ENCODE data around the gene TBX15. TPM values are rescaled to one million over a fixed set of nuclear protein-coding genes. Genes with fewer than 3 reads are reported as not detected.
A peak's percentile ranks its signal among the peaks of the same experiment; 100 is the strongest.
"Not testable (repeated sequence)": the region's sequence is repeated elsewhere in the genome, so short reads cannot be mapped to it uniquely, and the experiment has no call there.

Gene TBX15
- total RNA-seq, 2 experiments from 2014 or later, result not detected

GRCh38 chr1:118928739-118929554 lies 59.2 kb downstream of the TBX15 start:
- no peak overlapping the region for H3K4me3 Mint-ChIP-seq
- H3K9me3 Mint-ChIP-seq (ENCODE audit: low read depth), result no peaks in the 10 kb centered on the region
- no peaks in the 10 kb centered on the region for H3K27me3 Mint-ChIP-seq
- H3K27ac Mint-ChIP-seq, result no peak overlapping the region
- intact Hi-C loops (cut with DNase I, micrococcal nuclease), result no loop called here
- CTCF ChIA-PET, result interaction anchor here (0.5 kb wide), 1 partner anchor 166 kb away, joined by 3 read pairs; no protein-coding TSS in a partner anchor
- peak; percentile 12 for DNase-seq
- no peak for ATAC-seq
- H3K4me1 Mint-ChIP-seq, result no peaks in the 10 kb centered on the region
- POLR2A ChIA-PET, result no interaction called here
- no peaks in the 10 kb centered on the region for H3K36me3 Mint-ChIP-seq (ENCODE audit: low read depth)

DNA sequence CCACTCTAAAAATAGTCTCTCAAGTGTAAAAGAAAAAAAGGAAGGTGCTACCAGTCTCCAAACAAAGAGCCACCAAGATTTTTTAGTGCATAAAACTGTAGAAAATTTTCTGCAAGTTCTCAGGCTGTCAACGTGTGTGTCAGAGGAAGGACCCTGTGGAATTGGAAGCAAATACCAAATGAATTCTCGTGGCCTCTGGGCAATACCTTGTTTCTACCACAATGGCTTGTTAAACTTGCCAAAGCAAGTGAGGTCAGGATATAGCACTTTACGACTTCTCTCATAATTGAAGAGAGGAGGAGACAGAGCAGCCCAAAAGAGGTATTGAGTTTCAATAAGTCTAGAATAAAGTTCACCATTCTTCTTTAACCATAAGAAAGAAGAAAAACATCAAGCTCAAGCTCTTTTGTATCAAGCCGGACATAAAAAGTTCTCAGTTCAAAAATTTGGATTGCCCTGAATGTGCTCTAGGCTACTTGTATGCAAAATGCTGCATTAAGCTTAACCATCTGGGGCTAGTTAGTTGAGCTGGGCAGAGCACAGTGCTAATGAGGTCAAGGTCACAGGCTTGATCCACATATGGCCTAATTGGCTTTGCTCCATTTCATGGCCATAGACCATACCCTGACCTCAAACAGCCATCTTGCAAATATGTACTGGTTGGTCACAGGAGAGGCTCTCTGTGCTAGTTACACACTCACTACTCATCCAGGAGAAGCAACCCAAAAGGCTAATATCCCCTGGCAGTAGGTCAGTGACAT lies 60.5 kb downstream of the TBX15 start:
- Mint-ChIP-seq H3K9me3 (ENCODE audit: low read depth) (no peaks in the 10 kb centered on the region), H3K4me1 (no peaks in the 10 kb centered on the region), H3K4me3 (no peak overlapping the region), H3K36me3 (ENCODE audit: low read depth) (no peaks in the 10 kb centered on the region), H3K27ac (no peak overlapping the region), H3K27me3 (no peaks in the 10 kb centered on the region)
- intact Hi-C loops (cut with DNase I, micrococcal nuclease), result no loop called here
- ChIA-PET POLR2A (no interaction called here), CTCF (no interaction called here)
- DNase-seq (no peak), ATAC-seq (no peak)

DNA sequence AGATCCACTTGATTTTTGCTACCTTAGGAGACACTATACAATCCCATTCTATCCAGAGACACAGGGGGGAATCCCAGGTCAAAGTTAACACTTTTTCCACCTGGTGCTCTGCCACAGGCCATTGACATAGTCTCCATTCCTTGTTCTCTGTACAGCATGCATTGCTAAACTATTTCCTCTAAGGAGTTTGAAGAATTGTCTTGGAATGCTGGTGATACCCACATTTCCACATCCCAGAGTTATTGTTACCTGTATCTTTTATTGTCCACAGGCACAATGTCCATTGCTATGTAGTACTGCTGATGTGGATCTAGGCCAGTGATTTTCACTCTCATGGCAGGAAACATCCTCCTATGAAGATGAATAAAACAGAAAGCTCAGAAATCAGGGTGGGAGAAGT lies 61.9 kb downstream of the TBX15 start:
- intact Hi-C loops (cut with DNase I, micrococcal nuclease), result no loop called here
- DNase-seq (no peak), ATAC-seq (no peak)
- no peaks in the 10 kb centered on the region for H3K9me3 Mint-ChIP-seq (ENCODE audit: low read depth)
- ChIA-PET CTCF (no interaction called here), POLR2A (no interaction called here)
- no peak overlapping the region for H3K27ac Mint-ChIP-seq
- no peaks in the 10 kb centered on the region for H3K4me1 Mint-ChIP-seq
- no peaks in the 10 kb centered on the region for H3K36me3 Mint-ChIP-seq (ENCODE audit: low read depth)
- no peak overlapping the region for H3K4me3 Mint-ChIP-seq
- H3K27me3 Mint-ChIP-seq, result no peaks in the 10 kb centered on the region

DNA sequence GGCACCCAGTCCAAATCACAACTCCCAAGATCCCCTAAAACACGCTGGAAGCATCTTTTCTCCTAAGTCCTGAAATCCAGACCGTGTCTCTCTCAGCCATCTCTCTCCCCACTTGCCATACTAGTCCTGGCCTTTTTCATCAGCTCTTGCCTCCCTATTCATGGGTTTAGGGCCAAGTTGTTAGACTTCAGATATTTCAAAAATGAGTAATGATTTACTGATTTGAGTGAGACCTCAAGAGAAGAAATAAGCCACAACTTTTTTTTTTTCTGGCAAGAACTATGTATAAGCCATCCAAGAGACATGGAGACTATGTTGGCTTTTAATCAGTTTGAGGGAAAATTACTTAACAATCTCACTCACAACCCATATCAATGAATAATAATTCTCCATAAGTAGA lies 62.5 kb downstream of the TBX15 start:
- H3K27ac Mint-ChIP-seq, result no peak overlapping the region
- no peaks in the 10 kb centered on the region for H3K4me1 Mint-ChIP-seq
- ChIA-PET POLR2A (no interaction called here), CTCF (interaction anchor here (1.4 kb wide), 1 partner anchor 8 kb away, joined by 3 read pairs; no protein-coding TSS in a partner anchor)
- no peaks in the 10 kb centered on the region for H3K36me3 Mint-ChIP-seq (ENCODE audit: low read depth)
- intact Hi-C loops (cut with DNase I, micrococcal nuclease), result no loop called here
- ATAC-seq (no peak), DNase-seq (no peak)
- no peak overlapping the region for H3K4me3 Mint-ChIP-seq
- no peaks in the 10 kb centered on the region for H3K27me3 Mint-ChIP-seq
- H3K9me3 Mint-ChIP-seq (ENCODE audit: low read depth), result no peaks in the 10 kb centered on the region

DNA sequence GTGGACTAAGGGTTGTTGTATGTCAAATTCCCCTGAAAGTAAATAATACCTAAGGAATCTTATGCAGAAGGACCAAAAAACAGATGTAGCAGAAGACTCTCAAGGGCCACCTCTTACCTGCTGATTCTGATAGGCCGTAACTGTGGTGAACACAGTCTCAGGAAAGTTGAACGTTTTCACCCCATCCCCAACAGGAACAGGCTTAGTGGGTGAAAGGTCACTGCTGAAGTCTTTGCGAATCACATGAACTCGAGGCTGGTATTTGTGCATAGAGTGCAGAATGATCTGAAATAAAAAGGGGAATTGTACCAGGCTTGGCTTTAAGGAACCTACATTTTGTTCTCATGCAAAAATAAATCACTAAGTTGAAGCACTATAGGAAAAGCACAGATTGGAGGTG lies 64.8 kb downstream of the TBX15 start:
- H3K36me3 Mint-ChIP-seq (ENCODE audit: low read depth), result no peaks in the 10 kb centered on the region
- no peak for DNase-seq
- intact Hi-C loops (cut with DNase I, micrococcal nuclease), result no loop called here
- no peaks in the 10 kb centered on the region for H3K9me3 Mint-ChIP-seq (ENCODE audit: low read depth)
- ChIA-PET CTCF (no interaction called here), POLR2A (no interaction called here)
- no peak overlapping the region for H3K27ac Mint-ChIP-seq
- no peaks in the 10 kb centered on the region for H3K4me1 Mint-ChIP-seq
- peaks cover 2% of the 10 kb centered on the region for H3K27me3 Mint-ChIP-seq
- no peak overlapping the region for H3K4me3 Mint-ChIP-seq
- ATAC-seq, result no peak

- Mint-ChIP-seq H3K27me3 (peaks cover 2% of the 10 kb centered on the region), H3K4me1 (no peaks in the 10 kb centered on the region), H3K4me3 (no peak overlapping the region), H3K27ac (no peak overlapping the region), H3K9me3 (ENCODE audit: low read depth) (no peaks in the 10 kb centered on the region), H3K36me3 (ENCODE audit: low read depth) (no peaks in the 10 kb centered on the region)
- no peak for DNase-seq
- ChIA-PET CTCF (no interaction called here), POLR2A (no interaction called here)
- intact Hi-C loops (cut with DNase I, micrococcal nuclease), result no loop called here
- ATAC-seq, result no peak
Observed at GRCh38 chr1:118921994-118922393, 66.1 kb downstream of the TBX15 start.

DNA sequence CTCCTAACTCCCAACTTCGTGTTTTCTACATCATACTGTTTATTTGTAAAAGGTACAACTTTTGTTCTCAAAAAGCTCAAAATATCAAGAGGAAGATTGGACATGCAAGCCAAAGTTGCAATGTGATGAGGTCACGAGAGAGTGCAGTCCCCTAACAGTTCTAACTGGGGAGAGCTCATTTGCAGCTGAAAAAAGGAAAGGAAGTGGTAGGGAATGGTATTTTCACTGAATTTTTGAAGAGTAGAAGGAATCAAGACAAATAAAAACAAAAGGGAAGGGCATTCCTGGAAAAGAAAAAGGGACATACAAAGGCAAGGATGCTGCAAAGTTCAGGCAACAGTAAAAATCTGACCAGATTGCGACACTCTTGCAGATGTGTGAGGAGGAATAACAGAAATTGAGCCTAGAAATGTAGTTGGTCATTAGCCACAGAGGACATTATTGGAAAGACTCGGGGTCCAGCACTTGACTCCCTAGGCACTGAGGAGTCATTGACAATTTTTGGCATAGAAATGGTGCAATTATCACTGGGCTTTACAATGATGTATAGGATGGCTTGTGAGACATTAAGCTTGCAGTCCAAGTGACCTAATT lies 67.9 kb downstream of the TBX15 start:
- DNase-seq, result no peak
- Mint-ChIP-seq H3K4me1 (no peaks in the 10 kb centered on the region), H3K36me3 (ENCODE audit: low read depth) (no peaks in the 10 kb centered on the region), H3K9me3 (ENCODE audit: low read depth) (no peaks in the 10 kb centered on the region), H3K4me3 (no peak overlapping the region), H3K27me3 (peaks cover 2% of the 10 kb centered on the region), H3K27ac (no peak overlapping the region)
- CTCF ChIA-PET, result no interaction called here
- intact Hi-C loops (cut with DNase I, micrococcal nuclease), result no loop called here
- ATAC-seq, result no peak
- POLR2A ChIA-PET, result no interaction called here

DNA sequence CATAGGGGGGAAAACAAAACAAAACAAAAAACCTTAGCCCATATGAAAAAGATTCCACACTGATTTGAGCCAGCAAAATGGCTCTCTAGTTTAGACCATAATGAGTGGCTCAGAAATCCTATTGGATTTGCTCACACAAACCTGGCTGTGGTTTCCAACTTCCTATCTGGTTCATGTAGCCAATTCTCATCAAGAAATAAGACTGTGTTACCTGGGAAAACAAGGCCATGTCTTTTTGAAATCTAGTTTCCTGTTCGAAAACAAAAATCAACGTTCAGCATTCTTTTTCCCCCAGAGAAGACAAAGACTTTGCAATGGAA lies 69.2 kb downstream of the TBX15 start:
- H3K4me1 Mint-ChIP-seq, result no peaks in the 10 kb centered on the region
- DNase-seq (no peak), ATAC-seq (no peak)
- no peaks in the 10 kb centered on the region for H3K9me3 Mint-ChIP-seq (ENCODE audit: low read depth)
- H3K4me3 Mint-ChIP-seq, result no peak overlapping the region
- ChIA-PET POLR2A (no interaction called here), CTCF (no interaction called here)
- peaks cover 2% of the 10 kb centered on the region for H3K27me3 Mint-ChIP-seq
- H3K36me3 Mint-ChIP-seq (ENCODE audit: low read depth), result no peaks in the 10 kb centered on the region
- intact Hi-C loops (cut with DNase I, micrococcal nuclease), result no loop called here
- no peak overlapping the region for H3K27ac Mint-ChIP-seq

DNA sequence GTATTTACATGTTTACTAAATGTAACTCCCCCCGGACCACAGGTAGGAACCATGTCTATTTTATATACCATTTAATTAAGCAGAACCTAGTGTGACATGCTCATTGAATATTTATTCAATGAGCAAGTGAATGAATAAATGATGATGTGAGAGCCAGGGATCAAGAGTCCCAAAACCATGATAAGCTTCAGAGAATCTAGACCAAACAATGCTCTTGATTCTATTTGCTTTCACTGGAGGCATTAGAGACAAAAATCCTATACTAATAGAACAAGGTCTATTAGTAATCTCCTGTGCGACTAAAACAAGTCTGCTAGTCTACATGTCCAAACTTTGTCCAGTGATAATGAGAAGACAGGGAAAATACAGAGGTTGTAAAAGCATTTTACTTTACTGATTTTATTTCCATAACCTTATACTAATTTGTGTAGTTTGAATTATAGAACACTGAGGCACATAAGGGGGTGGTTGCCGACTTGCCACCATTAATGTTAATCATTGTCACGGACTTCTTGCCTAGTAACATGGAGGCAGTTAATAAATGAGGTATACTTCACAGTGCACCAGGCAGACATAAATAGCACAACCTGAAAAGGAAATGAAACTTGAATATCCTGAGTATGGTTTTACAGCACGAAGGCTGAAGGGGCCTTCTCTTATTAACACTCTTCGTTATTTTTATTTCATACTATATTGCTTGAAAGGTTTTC lies 69.8 kb downstream of the TBX15 start:
- Mint-ChIP-seq H3K27ac (no peak overlapping the region), H3K27me3 (peaks cover 2% of the 10 kb centered on the region), H3K4me1 (no peaks in the 10 kb centered on the region), H3K9me3 (ENCODE audit: low read depth) (no peaks in the 10 kb centered on the region), H3K36me3 (ENCODE audit: low read depth) (no peaks in the 10 kb centered on the region), H3K4me3 (no peak overlapping the region)
- ATAC-seq (no peak), DNase-seq (no peak)
- ChIA-PET POLR2A (no interaction called here), CTCF (no interaction called here)
- intact Hi-C loops (cut with DNase I, micrococcal nuclease), result no loop called here

- H3K9me3 Mint-ChIP-seq (ENCODE audit: low read depth); H3K4me1 Mint-ChIP-seq; ATAC-seq; POLR2A ChIA-PET; H3K4me3 Mint-ChIP-seq; H3K27me3 Mint-ChIP-seq; DNase-seq; H3K27ac Mint-ChIP-seq; CTCF ChIA-PET; H3K36me3 Mint-ChIP-seq (ENCODE audit: low read depth); intact Hi-C loops (cut with DNase I, micrococcal nuclease): not testable (repeated sequence)
Observed at GRCh38 chr1:118916346-118916745, 71.8 kb downstream of the TBX15 start.

DNA sequence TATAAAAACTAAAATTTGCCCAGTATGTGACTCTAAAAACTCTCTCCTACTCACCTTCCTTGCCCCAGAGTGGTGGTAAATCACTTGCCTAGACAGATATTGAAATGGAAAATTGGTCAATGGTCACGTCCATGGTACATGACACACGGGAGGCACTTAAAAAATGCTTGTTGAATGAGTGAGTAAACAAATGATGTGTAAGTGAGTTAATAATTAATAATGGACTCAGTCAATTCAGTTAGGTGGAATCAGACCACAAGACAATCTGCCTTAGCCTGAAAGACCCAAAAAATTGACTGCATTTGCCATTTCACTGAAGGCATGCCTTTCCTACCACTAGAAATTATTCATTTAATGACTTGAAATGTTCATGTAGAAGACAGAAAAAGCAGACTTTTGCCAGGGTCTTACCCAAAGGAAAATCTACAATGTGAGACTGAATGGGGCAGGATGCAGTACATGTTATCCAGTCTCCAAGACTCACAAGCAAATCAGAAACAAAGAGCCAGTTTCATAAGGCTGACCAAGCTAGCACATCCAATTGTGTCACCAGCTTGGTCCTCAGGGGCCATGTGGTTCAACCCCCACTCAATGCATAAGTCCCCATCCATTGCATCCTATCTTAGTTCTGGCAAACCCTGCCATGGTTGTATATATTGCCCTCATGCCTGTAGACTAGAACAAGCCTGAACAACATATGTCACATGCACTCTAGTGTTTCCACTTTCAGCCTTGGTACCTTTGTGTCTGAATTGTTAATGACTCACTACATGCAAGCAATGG lies 73.6 kb downstream of the TBX15 start:
- POLR2A ChIA-PET, result interaction anchor here (0.6 kb wide), 1 partner anchor 38 kb away, joined by 3 read pairs; no protein-coding TSS in a partner anchor

More for the DNA sequence above, 73.6 kb downstream of the TBX15 start:
- CTCF ChIA-PET, result no interaction called here
- Mint-ChIP-seq H3K36me3 (ENCODE audit: low read depth) (no peaks in the 10 kb centered on the region), H3K4me1 (no peaks in the 10 kb centered on the region), H3K4me3 (no peak overlapping the region), H3K27me3 (peaks cover 1% of the 10 kb centered on the region), H3K27ac (no peak overlapping the region), H3K9me3 (ENCODE audit: low read depth) (no peaks in the 10 kb centered on the region)
- intact Hi-C loops (cut with DNase I, micrococcal nuclease), result no loop called here
- no peak for ATAC-seq
- no peak for DNase-seq

Data from activated CD4-positive, alpha-beta T cell treated with anti-CD3 and anti-CD28 coated beads for 36 hours (primary cell).